GM18508 (cell line): ENCODE results near the gene KLHL9.
"Not testable (repeated sequence)": the region's sequence is repeated elsewhere in the genome, so short reads cannot be mapped to it uniquely, and the experiment has no call there.

Source experiments
- ATAC-seq: cut with Tn5 transposase; IDR thresholded peaks from one replicate; pipeline ENCODE4 v1.9.1; 2021; ENCODE audit warnings: moderate number of reproducible peaks; ENCODE audit not compliant: insufficient read depth, unreplicated experiment

Gene KLHL9

DNA sequence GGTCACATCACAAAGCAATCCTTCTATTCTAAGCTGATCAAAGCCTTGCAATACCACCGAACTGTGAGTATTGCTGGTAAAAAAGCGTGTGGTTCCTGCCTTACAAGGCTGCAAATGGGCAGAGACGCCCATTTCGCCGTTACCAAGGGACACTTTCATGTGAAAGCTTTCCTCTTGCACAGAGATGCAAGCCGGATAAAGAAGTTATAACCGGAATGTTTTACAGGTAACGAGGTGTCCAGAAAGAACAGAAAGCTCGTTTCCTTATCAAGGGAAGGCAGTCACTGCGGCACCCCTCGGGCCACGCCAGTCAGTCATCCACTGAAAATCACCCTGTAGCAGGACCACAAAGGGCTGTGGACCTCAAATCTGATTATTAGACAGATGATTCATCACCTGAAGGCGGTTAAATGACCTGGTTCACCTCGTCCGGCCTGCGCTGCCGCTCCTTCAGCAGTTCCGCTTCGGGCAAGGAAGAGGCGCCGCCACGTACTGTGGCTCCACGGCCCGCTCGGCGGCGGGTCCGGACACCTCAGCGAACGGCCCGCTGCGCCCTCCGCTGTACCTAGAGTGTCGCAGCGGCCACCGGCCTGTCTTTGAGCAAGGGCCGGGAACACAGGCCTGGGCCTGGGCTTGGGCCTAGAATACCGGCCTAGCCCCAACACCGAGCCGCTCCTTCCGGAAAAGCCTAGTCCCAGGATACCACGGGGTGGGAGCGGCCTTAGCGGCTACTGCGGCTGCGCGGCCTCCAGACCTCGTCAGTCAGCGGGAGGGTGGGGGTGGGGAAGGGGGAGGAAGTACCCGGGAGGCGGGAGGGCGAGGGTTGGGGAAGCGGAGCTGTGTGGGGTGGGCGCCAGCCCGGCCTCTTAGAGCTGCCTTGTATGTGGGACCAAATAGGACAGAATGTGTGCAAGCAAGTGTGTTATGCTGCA, at the start of gene KLHL9:
Gene KLHL9, minus strand, starts transcription at position 704 of the 932 bp plus-strand sequence. Its CDS starts 545 bp downstream, at position 159.
- peak; percentile 69 for ATAC-seq

GRCh38 chr9:21383627-21384026, 48.4 kb upstream of the KLHL9 start:
- ATAC-seq: no peak

GRCh38 chr9:21381448-21382339, 46.5 kb upstream of the KLHL9 start:
- ATAC-seq: peak; percentile 99

GRCh38 chr9:21371467-21371866, 36.3 kb upstream of the KLHL9 start:
- not testable (repeated sequence) for ATAC-seq

DNA sequence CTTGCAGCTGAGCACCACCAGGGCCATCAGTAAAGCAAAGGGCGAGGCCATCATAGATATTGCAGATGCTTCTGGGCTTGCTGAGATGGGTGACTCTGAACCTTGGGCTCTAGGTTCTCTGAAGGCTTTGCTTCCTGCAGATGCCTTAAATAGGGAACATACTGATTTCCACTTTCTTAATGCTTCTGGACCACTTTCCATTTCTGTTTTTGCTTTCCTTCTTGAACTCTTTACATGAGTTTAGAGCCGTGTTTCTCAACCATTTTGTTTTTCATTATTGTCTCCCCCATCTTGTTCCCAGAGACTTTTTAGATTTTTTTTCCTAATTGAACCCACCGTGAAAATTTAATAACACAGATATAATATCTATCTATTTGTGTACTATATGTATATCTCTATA, 32.8 kb upstream of the KLHL9 start, which contains the start of gene IFNA13:
Gene IFNA13, minus strand, starts transcription at position 101 of the 400 bp plus-strand sequence. Its CDS starts 47 bp downstream, at position 54.
- no peak for ATAC-seq

- not testable (repeated sequence) for ATAC-seq
Observed at GRCh38 chr9:21367169-21367568, 32.0 kb upstream of the KLHL9 start.

- ATAC-seq: no peak
Observed at GRCh38 chr9:21362287-21362686, 27.1 kb upstream of the KLHL9 start.

- peak; percentile 94 for ATAC-seq
Observed at GRCh38 chr9:21357479-21358460, 22.6 kb upstream of the KLHL9 start.

GRCh38 chr9:21350787-21351186, 15.6 kb upstream of the KLHL9 start, which contains the start of gene IFNA6:
TSS of gene IFNA6 (minus strand) at chr9:21350887. CDS start at chr9:21350887, 0 bp downstream.
- no peak for ATAC-seq

- no peak for ATAC-seq
Observed at GRCh38 chr9:21348430-21348970, 13.3 kb upstream of the KLHL9 start.

DNA sequence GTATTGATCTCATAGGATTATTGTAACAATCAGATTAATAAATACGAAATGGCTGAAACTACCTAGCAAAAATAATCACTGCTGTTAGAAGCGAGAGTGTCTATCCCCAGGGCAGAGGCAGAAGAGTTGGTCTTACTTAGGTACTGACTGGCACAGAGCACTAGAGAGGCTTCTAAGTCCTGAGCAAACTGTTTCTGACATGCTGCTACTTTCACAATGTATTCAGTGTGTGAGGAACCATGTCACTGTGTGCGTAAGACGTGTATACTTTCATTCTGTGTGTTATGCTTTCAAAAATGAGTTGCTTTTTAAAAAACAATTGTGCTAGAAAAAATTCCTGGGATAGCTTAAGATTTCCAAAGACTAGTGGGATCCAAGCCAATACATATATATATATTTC, 5.5 kb upstream of the KLHL9 start:
- ATAC-seq: no peak

DNA sequence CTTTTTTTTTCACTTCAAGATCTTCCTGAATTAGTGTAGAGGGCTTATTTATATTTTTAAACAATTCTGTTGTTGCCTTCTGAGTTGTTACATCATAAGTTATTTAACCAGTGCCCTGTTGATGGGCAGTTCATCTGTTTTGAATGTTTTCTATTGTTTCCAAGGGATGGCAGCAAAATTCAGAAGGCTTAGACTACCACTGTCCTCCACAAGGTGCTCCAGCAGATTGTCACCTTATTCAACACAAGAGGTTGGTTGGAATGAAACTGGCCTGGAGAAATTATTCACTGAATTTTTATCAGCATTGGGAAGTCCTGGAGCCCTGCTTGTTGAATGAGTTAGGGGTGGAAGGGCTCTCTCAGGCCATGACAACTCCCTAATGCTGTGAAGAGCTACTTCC, 1.3 kb upstream of the KLHL9 start:
- ATAC-seq: no peak

- no peak for ATAC-seq
Observed at GRCh38 chr9:21333226-21333625, 2.0 kb downstream of the KLHL9 start.

GRCh38 chr9:21331676-21332402, 3.4 kb downstream of the KLHL9 start:
- no peak for ATAC-seq

- no peak for ATAC-seq
Observed at GRCh38 chr9:21326526-21327139, 8.6 kb downstream of the KLHL9 start.

- ATAC-seq: no peak
Observed at GRCh38 chr9:21324047-21324446, 11.2 kb downstream of the KLHL9 start.

- no peak for ATAC-seq
Observed at GRCh38 chr9:21322911-21323461, 12.2 kb downstream of the KLHL9 start.

DNA sequence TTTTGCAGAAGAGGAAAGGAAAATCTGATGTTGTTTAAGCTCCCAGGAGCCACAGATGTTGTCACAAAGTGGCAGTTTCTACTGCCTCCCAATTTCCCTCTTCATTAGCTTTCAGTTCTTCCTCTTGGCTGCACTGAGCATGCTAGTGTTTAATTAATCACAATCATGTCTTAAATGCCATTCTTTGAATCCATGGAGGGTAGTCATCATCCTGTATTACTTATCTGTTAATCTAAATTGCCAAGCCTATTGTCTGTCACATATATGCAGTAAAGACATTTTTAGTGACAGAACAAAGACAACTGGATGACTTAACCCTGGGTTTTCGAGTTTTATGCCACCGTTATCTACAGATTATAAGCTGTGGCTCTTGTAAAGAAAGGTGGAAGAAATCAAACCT, 14.7 kb downstream of the KLHL9 start:
- no peak for ATAC-seq
